NCI-H345 (cell line): ENCODE results near the gene TKT.

Experiments used
- DNase-seq: peaks from one replicate; lab custom pipeline; 2025; lab: John Stamatoyannopoulos, UW

Gene TKT

GRCh38 chr3:53224026-53224425, 31.8 kb downstream of the TKT start:
- DNase-seq, result no peak

DNA sequence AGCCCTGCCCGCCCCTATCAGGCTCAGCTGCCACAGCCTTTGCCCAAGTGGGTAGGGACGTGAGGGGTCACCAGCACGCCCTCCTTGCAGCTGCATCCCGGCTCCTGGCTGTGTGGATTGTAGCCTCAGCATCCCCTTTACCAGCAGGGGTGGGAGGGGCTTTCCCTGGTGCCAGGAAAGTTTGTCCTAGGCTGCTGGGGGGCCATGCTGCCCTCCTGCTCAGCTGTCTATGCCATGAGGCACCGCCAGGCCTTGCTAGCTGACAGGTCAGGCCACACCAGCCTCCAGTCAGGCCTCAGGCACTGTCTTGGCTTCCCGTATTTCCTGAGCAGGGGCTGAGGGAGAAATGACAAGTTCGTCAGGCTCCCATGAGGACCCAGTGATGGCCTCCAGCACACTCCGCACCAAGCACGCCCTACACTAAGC, 32.3 kb downstream of the TKT start:
- no peak for DNase-seq

DNA sequence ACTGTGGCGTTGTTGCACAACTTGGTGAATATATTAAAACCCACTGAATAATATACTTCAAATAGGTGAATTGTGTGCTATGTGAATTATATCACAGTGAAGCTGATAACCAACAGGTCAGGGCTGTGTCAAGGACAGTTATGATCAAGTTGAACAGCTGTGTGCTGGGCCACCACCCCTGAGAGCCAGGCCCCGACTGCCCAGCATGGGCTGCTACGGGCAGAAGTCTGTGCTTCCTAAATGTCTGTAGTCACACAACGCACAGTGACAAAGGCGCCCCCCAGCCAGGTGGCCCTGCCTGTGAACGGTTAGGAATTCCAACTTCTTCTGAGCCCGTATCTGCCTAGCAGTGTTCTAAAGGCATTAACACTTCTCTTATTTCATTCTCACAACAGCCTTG, 32.8 kb downstream of the TKT start:
- no peak for DNase-seq

DNA sequence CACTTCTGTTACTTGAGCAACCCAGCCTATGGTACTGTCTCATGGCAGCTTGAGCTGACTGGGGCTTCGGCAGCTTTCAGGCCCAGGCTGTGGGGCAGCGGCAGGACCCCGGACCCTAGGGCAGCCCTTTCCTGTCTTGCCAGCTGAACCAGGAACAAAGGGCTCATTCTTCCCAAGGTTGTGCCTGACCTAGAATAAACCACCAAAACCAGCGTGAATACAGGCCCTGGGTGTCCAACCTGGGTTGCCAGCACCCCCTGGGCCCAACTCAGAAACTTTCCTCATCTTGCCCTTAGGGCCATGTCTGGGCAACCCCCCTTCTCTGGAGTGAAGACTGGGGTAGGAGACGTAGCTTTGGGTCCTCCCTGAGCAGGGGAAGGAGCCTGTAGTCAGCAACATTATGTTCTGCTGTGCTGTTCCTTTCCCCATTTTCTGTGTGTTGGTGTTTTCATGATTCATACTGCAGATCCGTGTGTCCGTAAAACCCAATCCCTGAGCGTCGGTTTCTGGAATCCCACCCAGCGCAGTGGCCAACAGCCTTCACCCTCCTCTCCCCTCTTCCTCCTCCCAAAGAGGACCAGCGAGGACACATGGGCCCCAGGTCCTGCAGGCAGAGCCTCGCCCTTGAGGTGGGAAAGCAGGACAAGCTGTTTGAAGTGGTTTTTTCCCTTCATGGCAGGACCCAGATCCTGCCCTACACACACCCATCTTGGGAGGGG, 33.5 kb downstream of the TKT start:
- no peak for DNase-seq

- DNase-seq, result no peak
Measured at GRCh38 chr3:53221827-53222182, 34.0 kb downstream of the TKT start.

DNA sequence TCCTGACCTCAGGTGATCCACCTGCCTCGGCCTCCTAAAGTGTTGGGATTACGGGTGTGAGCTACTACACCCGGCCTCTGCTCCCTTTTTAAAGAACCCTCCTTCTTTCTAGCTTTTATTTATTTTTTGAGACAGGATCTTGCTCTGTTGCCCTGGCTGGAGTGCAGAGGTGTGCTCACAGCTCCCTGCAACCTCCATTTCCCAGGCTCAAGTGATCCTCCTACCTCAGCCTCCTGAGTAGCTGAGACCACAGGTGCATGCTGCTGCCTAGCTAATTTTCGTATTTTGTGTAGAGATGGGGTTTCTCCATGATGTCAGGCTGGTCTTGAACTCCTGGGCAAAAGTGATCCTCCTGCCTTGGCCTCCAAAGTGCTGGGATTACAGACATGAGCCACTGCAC, 34.5 kb downstream of the TKT start:
- DNase-seq, result no peak

GRCh38 chr3:53219895-53220483, 35.8 kb downstream of the TKT start:
- peak; percentile 68 for DNase-seq

DNA sequence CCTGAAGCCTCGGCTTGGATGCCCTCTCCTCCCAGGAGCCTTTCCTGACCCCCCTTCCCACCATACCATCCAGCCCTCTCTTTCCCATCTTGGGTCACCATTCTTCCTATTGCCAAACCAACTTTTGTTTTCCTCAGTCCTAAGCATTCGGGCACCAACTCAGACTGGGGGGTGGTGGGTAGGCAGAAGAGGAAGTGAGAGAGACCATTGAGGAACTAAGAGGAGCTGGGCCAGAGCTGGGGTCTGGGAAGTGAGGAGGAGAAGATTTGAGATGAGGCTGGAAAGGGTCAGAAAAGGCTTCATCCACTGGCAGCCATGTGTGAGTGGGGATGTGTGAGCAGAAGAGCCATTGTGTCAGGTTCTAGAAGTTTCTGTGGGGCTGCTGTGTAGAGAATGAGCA, 37.7 kb downstream of the TKT start:
- no peak for DNase-seq

DNA sequence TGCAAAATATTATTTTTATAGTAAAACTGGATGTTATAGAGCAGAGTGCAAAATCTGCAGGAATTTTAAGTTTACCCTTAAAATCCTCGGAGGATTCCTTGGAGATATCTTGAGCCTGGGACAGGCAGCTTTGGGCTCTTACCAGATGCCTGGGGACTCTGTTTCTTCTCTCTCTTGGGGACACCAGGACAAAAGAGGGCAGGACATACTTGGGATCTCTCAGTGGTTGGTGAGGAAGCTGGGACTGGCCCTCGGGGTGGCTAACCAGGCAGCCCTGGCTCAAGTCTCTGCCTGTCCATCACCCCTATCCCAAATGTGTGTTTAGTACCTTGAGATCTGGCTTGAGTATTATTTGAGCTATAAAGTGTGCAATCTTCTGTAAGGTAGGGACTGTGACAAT, 38.6 kb downstream of the TKT start:
- DNase-seq, result no peak

GRCh38 chr3:53216723-53217122, 39.1 kb downstream of the TKT start:
- no peak for DNase-seq

DNA sequence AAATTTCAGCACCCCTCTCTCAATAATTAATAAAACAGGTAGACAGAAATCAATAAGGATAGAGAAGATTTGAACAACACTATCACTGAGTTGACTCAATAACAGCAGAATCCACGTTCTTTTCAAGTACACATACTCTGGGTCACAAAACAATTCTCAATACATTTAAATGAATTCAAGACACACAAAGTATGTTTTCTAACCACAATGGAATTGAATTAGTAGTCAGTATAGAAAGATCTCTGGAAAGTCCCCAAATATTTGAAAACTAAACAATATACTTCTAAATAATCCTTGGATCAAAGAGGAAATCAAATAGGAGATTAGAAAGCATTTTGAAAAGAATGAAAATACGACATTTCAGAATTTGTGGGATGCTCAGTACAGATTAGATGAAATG, 40.0 kb downstream of the TKT start:
- DNase-seq, result no peak

DNA sequence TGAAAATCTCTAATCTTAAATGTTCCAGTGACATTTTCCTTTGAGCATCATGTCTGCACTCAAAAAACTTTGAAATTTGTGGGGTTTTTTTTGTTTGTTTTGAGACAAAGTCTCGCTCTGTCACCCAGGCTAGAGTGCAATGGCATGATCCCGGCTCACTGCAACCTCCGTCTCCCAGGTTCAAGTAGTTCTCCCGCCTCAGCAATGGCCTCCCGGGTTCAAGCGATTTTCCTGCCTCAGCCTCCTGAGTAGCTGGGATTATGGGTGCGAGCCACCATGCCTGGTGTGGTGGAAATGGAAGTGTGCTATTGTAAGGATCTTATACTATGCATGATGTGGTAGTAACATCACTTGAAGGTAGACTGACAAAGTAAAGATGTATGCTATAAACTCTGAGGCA, 42.5 kb downstream of the TKT start:
- DNase-seq, result no peak

GRCh38 chr3:53211706-53212702, 43.8 kb downstream of the TKT start:
- DNase-seq, result no peak

- DNase-seq, result peak; percentile 42
Measured at GRCh38 chr3:53202331-53203015, 53.3 kb downstream of the TKT start.

GRCh38 chr3:53200501-53201498, 55.0 kb downstream of the TKT start:
- DNase-seq, result no peak

DNA sequence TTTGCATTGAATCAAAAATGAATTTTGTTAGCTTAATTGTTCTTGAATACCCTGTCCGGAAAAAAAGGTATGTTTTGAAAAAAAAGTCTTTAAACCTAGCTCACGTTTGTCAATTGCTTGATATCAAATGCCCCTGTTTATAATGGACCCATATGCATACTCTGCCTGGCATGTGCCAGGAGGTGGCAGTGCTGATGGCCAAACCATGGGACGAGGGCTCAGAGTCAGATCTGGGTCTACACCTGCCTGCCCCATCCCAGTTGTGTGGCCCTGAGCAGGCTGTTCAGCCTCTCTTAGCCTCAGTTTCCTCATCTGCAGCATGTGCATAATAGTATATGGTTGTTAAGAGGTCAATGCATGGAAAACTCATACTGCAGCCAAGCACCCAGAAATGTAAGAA, 56.0 kb downstream of the TKT start:
- DNase-seq, result no peak

- DNase-seq, result no peak
Measured at GRCh38 chr3:53198996-53199395, 56.8 kb downstream of the TKT start.

DNA sequence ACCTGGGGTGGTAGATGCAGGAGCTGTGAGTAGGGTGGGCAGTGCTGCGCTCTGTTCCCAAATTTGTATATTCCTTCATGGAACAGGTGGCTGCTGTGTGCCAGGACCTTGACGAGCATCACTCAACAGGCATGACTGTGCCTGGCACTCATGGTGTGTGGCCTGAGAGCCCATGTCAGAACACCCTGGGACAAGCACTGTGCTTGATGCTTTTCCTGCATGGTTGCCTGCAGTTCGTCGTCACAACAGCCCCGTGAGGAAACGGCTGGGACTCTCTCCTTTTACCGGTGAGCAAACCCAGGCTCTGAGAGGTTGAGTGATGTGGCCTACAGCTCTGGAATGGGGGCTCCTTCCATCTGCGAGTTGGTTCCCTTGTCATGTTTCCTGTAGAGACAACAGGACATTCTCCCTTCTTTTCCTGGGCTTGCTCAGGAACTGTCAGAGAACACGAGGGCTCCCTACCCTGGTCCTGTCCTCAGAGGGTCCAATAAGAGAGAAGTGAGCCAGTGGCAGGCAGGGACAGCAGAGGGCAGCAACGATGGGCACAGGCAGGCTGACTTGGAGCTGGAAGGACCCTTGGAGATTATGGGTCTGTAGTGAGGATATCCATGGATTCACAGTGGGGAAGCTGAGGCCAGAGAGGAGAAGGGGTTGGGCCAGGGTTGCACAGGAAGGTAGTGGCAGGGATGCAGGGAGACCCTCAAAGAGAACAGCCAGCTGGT, 57.4 kb downstream of the TKT start:
- DNase-seq, result no peak

DNA sequence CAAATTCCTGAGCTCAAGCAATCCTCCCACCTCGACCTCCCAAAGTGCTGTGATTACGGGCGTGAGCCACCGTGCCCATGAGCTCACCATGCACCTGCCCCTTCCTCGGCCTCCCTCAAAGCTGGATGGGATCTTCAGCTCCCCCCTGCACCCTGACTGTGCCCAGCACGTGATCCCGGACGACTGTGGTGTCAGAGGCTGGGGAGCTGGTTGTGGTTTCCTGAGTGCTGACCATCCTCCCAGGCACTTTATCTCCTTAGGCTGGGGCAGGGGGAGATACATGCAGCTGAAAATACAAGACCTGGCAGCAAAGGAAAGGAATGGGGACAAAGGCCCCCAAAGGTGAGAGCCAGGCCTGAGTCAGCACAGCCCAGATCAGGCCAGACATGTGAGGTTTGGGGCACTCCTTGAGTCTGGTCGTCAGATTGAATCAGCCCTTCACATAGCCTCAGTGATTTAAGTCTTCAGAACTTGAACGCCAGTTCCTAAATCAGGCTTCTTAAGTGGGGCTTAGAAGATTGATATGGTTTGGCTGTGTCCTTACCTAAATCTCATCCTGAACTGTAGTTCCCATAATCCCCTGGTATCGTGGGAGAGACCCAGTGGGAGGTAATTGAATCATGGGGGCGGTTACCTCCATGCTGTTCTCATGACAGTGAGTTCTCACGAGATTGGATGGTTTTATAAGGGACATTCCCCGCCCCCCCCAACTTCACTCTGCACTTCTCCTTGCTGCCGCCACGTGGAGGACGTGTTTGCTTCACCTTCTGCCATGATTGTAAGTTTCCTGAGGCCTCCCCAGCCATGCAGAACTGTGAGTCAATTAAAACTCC, 59.0 kb downstream of the TKT start:
- DNase-seq, result no peak
